Measurements from ENCODE around the gene RAPH1. TPM values are rescaled to one million over a fixed set of nuclear protein-coding genes. Genes with fewer than 3 reads are reported as not detected.

Gene RAPH1
- total RNA-seq, 1 experiment from 2014 or later = 114 TPM

DNA sequence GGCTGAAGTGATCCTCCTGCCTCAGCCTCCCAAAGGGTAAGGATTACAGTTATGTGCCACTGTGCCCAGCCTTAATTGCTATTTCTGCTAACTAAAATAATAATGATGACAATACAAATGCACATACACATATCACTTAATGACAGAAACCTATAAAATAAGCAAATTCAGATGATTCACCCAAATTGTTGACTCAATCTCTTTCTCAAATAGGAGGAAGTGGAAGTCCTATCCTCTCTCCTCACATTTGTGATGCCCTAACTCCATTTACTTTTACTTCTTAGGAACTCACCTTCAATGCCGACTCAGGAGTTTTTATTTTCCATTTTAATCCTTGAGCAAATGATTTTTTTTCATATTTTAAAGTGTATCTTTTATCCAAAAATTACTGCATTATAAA, 24.5 kb upstream of the RAPH1 start:
- Histone ChIP-seq H3K27me3 (replicated peaks; ENCODE audit: control insufficient read depth, insufficient read depth, low read length) (no peaks in the 10 kb centered on the region), H3K36me3 (ENCODE audit: control insufficient read depth, insufficient read depth, low read length) (no peaks in the 10 kb centered on the region), H3K4me1 (no peaks in the 10 kb centered on the region), H3K4me3 (ENCODE audit: low read depth, low read length) (no peak overlapping the region), H3K9me3 (no peaks in the 10 kb centered on the region)
- H3K4me3 Mint-ChIP-seq (ENCODE audit: unreplicated experiment) = no peak overlapping the region
- ChIA-PET CTCF (no interaction called here), POLR2A (no interaction called here)
- TF ChIP-seq, protein P1, sequence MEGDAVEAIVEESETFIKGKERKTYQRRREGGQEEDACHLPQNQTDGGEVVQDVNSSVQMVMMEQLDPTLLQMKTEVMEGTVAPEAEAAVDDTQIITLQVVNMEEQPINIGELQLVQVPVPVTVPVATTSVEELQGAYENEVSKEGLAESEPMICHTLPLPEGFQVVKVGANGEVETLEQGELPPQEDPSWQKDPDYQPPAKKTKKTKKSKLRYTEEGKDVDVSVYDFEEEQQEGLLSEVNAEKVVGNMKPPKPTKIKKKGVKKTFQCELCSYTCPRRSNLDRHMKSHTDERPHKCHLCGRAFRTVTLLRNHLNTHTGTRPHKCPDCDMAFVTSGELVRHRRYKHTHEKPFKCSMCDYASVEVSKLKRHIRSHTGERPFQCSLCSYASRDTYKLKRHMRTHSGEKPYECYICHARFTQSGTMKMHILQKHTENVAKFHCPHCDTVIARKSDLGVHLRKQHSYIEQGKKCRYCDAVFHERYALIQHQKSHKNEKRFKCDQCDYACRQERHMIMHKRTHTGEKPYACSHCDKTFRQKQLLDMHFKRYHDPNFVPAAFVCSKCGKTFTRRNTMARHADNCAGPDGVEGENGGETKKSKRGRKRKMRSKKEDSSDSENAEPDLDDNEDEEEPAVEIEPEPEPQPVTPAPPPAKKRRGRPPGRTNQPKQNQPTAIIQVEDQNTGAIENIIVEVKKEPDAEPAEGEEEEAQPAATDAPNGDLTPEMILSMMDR (IDR thresholded peaks at IDR 0.05; ENCODE audit: insufficient read depth in 1 of 2, low read depth in 1 of 2, low read length in 1 of 2, severe bottlenecking in 1 of 2, unreplicated experiment in 1 of 2) = no peak
- intact Hi-C loops (cut with micrococcal nuclease; ENCODE audit: unreplicated experiment) = no loop called here
- H3K27me3 Mint-ChIP-seq (ENCODE audit: insufficient read depth, unreplicated experiment) = no peaks in the 10 kb centered on the region
- no TSS peak for BruUV-seq (replicated peaks)
- no peak overlapping the region for H3K27ac Mint-ChIP-seq (ENCODE audit: unreplicated experiment)
- DNase-seq = no peak
- peaks cover under 1% of the 10 kb centered on the region for H3K4me1 Mint-ChIP-seq (ENCODE audit: low read depth, unreplicated experiment)
- H3K9me3 Mint-ChIP-seq (ENCODE audit: unreplicated experiment) = peaks cover under 1% of the 10 kb centered on the region
- H3K36me3 Mint-ChIP-seq (ENCODE audit: insufficient read depth, unreplicated experiment) = no peaks in the 10 kb centered on the region

DNA sequence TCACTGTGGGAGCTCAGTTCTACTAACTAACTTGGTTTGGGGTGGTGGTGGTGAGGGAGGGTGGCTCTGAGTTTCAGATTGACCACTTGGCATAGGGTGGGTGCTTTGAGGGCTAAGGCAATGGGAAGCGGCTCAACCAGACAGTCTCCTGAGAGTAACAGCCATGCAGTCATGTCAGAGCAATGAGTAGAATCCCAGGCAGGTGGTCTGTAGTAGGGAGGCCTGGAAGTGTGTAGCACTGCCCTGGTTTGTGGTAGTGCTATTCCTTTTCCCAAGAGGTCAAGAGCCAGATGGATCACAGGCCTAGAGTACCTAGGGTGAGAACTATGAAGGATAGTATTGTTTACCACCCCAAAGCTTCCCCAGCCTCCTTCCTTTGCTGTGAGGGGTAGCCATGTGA, 18.7 kb upstream of the RAPH1 start:
- Histone ChIP-seq H3K4me1 (peaks cover 26% of the 10 kb centered on the region), H3K9me3 (no peaks in the 10 kb centered on the region), H3K36me3 (ENCODE audit: control insufficient read depth, insufficient read depth, low read length) (no peaks in the 10 kb centered on the region), H3K4me3 (ENCODE audit: low read depth, low read length) (no peak overlapping the region), H3K27me3 (replicated peaks; ENCODE audit: control insufficient read depth, insufficient read depth, low read length) (no peaks in the 10 kb centered on the region)
- intact Hi-C loops (cut with micrococcal nuclease; ENCODE audit: unreplicated experiment) = loop anchor here (5.0 kb wide), 1 partner anchor 229 kb away; no protein-coding TSS in a partner anchor
- Mint-ChIP-seq H3K9me3 (ENCODE audit: unreplicated experiment) (peaks cover 7% of the 10 kb centered on the region), H3K36me3 (ENCODE audit: insufficient read depth, unreplicated experiment) (no peaks in the 10 kb centered on the region), H3K4me3 (ENCODE audit: unreplicated experiment) (no peak overlapping the region), H3K27me3 (ENCODE audit: insufficient read depth, unreplicated experiment) (no peaks in the 10 kb centered on the region), H3K4me1 (ENCODE audit: low read depth, unreplicated experiment) (peaks cover 22% of the 10 kb centered on the region), H3K27ac (ENCODE audit: unreplicated experiment) (no peak overlapping the region)
- TF ChIP-seq, protein P1 (IDR thresholded peaks at IDR 0.05; ENCODE audit: insufficient read depth in 1 of 2, low read depth in 1 of 2, low read length in 1 of 2, severe bottlenecking in 1 of 2, unreplicated experiment in 1 of 2) = no peak
- DNase-seq = no peak
- ChIA-PET POLR2A (no interaction called here), CTCF (no interaction called here)
- BruUV-seq (replicated peaks) = no TSS peak

DNA sequence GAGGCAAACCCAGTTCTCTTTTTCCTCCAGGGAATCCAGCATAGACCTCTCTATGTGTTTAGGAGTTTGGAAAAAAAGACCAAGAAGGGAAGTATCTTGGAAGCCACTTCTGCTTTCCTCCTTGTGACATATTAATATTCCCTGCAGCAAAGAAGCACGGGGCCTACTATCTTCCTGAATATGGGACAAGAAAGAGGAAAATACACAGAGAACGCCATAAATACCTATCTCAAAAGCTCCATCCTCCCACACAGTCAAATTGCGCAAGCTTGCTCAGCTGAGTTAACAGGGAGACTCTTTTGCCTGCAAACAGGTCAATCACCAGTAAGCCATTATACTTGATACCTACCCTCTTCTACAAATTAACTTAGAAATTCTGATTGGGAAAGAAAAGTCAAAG, 16.7 kb upstream of the RAPH1 start:
- Mint-ChIP-seq H3K4me3 (ENCODE audit: unreplicated experiment) (peak overlapping the region; percentile 57), H3K27me3 (ENCODE audit: insufficient read depth, unreplicated experiment) (no peaks in the 10 kb centered on the region), H3K36me3 (ENCODE audit: insufficient read depth, unreplicated experiment) (no peaks in the 10 kb centered on the region), H3K4me1 (ENCODE audit: low read depth, unreplicated experiment) (peaks cover 22% of the 10 kb centered on the region), H3K9me3 (ENCODE audit: unreplicated experiment) (peaks cover 7% of the 10 kb centered on the region), H3K27ac (ENCODE audit: unreplicated experiment) (peak overlapping the region; percentile 55)
- intact Hi-C loops (cut with micrococcal nuclease; ENCODE audit: unreplicated experiment) = loop anchor here (1.0 to 5.0 kb wide), 3 partner anchors 16 to 231 kb away; partner anchors contain the start of gene RAPH1
- TF ChIP-seq, protein P1 (IDR thresholded peaks at IDR 0.05; ENCODE audit: insufficient read depth in 1 of 2, low read depth in 1 of 2, low read length in 1 of 2, severe bottlenecking in 1 of 2, unreplicated experiment in 1 of 2) = no peak
- Histone ChIP-seq H3K4me1 (peaks cover 26% of the 10 kb centered on the region), H3K4me3 (ENCODE audit: low read depth, low read length) (no peak overlapping the region), H3K9me3 (no peaks in the 10 kb centered on the region), H3K27me3 (replicated peaks; ENCODE audit: control insufficient read depth, insufficient read depth, low read length) (no peaks in the 10 kb centered on the region), H3K36me3 (ENCODE audit: control insufficient read depth, insufficient read depth, low read length) (no peaks in the 10 kb centered on the region)
- peak; percentile 87 to 95 for DNase-seq
- CTCF ChIA-PET = interaction anchor here (0.6 kb wide), 1 partner anchor 89 kb away, joined by 3 read pairs; no protein-coding TSS in a partner anchor
- POLR2A ChIA-PET = interaction anchor here (0.7 kb wide), 1 partner anchor 246 kb away, joined by 3 read pairs; no protein-coding TSS in a partner anchor
- BruUV-seq (replicated peaks) = no TSS peak

Measured in Caco-2 (cell line).